GM12801 (cell line): ENCODE measurements around the gene ARHGAP22.

Experiments
- CTCF ChIP-seq: IDR thresholded peaks from one replicate; pipeline ENCODE4 v1.5.1; 2011; ENCODE audit warnings: control low read depth; ENCODE audit not compliant: insufficient read length; ENCODE audit errors: extremely low read depth

Gene ARHGAP22

GRCh38 chr10:48648172-48648942, 43.5 kb upstream of the ARHGAP22 start:
- no peak for TF ChIP-seq CTCF

GRCh38 chr10:48645600-48645999, 40.7 kb upstream of the ARHGAP22 start:
- no peak for TF ChIP-seq CTCF

- TF ChIP-seq CTCF, result no peak
These were observed 35.5 kb upstream of the ARHGAP22 start for GRCh38 chr10:48640326-48640725.

- no peak for TF ChIP-seq CTCF
These were observed 34.8 kb upstream of the ARHGAP22 start for GRCh38 chr10:48639632-48640031.

GRCh38 chr10:48638739-48639527, 34.1 kb upstream of the ARHGAP22 start:
- no peak for TF ChIP-seq CTCF

GRCh38 chr10:48638158-48638557, 33.3 kb upstream of the ARHGAP22 start:
- no peak for TF ChIP-seq CTCF

GRCh38 chr10:48636901-48637300, 32.0 kb upstream of the ARHGAP22 start:
- TF ChIP-seq CTCF, result no peak
